Bronchial epithelial cell (primary cell): Measurements from ENCODE around the gene TXNRD1. TPM values are rescaled to one million over a fixed set of nuclear protein-coding genes. Genes with fewer than 3 reads are reported as not detected.

Experiments
- DNase-seq: peaks from one replicate; pipeline ENCODE4 v3.0.0-alpha.2; 2010; ENCODE audit warnings: low read depth
- FAIRE-seq: peaks from 2 replicates; lab custom pipeline; 2011; peaks lifted over from hg19 to GRCh38; lab: Jason Lieb, UNC
- H3K27me3 ChIP-seq: 2 replicates; pipeline ENCODE4 v1.5.1; 2011; ENCODE audit warnings: low read length; ENCODE audit not compliant: control insufficient read depth, insufficient read depth
- H3K36me3 ChIP-seq: 2 replicates; pipeline ENCODE4 v1.5.1; 2011; ENCODE audit warnings: low read length; ENCODE audit not compliant: control insufficient read depth, insufficient read depth
- H3K4me3 ChIP-seq: 2 replicates; pipeline ENCODE4 v1.5.1; 2011; ENCODE audit warnings: mild to moderate bottlenecking, low read depth, low read length, control low read depth
- CTCF ChIP-seq: IDR thresholded peaks from 2 replicates; pipeline ENCODE4 v1.5.1; 2011; ENCODE audit warnings: mild to moderate bottlenecking, moderate library complexity, low read length, control low read depth, inconsistent platforms; ENCODE audit not compliant: insufficient read depth, severe bottlenecking
- total RNA-seq: library from RNA; depleted of rRNA; stranded (reverse); fragments of >200 nt; gene quantifications from 2 replicates; pipeline ENCODE4 v1.2.1, GENCODE V29; 2014

The TXNRD1 gene
- total RNA-seq, 1 donor from 2014 or later = 88.2 TPM

- no peak for TF ChIP-seq CTCF
- Histone ChIP-seq H3K4me3 (no peak overlapping the region), H3K36me3 (peaks cover 16% of the 10 kb centered on the region), H3K27me3 (no peaks in the 10 kb centered on the region)
- no peak for DNase-seq
- FAIRE-seq = no peak
Observed at GRCh38 chr12:104296718-104297117, 81.1 kb downstream of the TXNRD1 start.

GRCh38 chr12:104297477-104298113 is 82.0 kb downstream of the TXNRD1 start:
- Histone ChIP-seq H3K36me3 (peaks cover 16% of the 10 kb centered on the region), H3K27me3 (no peaks in the 10 kb centered on the region), H3K4me3 (no peak overlapping the region)
- FAIRE-seq = no peak
- TF ChIP-seq CTCF = no peak
- DNase-seq = no peak

GRCh38 chr12:104299842-104300481 is 84.4 kb downstream of the TXNRD1 start:
- peaks cover 16% of the 10 kb centered on the region for H3K36me3 ChIP-seq
- no peak for TF ChIP-seq CTCF
- FAIRE-seq (no peak), DNase-seq (no peak)
- no peak overlapping the region for H3K4me3 ChIP-seq
- H3K27me3 ChIP-seq = no peaks in the 10 kb centered on the region

- H3K36me3 ChIP-seq = peaks cover 9% of the 10 kb centered on the region
- peak within 1 kb of the TSS; percentile 31 for H3K4me3 ChIP-seq
- FAIRE-seq (no peak), DNase-seq (peak; percentile 51)
- no peaks in the 10 kb centered on the region for H3K27me3 ChIP-seq
- no peak for TF ChIP-seq CTCF
Observed at GRCh38 chr12:104303538-104304151, 88.1 kb downstream of the TXNRD1 start, which contains the start of gene EID3. TSS of gene EID3 (plus strand) at chr12:104303739. CDS start at chr12:104303935, 196 bp downstream.

- Histone ChIP-seq H3K4me3 (no peak overlapping the region), H3K36me3 (peaks cover 9% of the 10 kb centered on the region), H3K27me3 (no peaks in the 10 kb centered on the region)
- DNase-seq (no peak), FAIRE-seq (no peak)
- TF ChIP-seq CTCF = no peak
Observed at GRCh38 chr12:104304261-104305009, 88.9 kb downstream of the TXNRD1 start.
